Esophagus mucosa (tissue), 1 donor: ENCODE measurements around the gene PPP4R3B. TPM values are rescaled to one million over a fixed set of nuclear protein-coding genes. Genes with fewer than 3 reads are reported as not detected.
"Not testable (repeated sequence)": the region's sequence is repeated elsewhere in the genome, so short reads cannot be mapped to it uniquely, and the experiment has no call there.

Experiments
- ATAC-seq: fragments of 200-7000 bp; cut with Tn5 transposase; one replicate; pipeline ENCODE4 v1.9.1; 2020
- total RNA-seq: library from RNA; stranded (reverse); gene quantifications from one replicate; pipeline ENCODE4 v1.2.4, GENCODE V29; 2023
- donor health status: DM: yes; HTN: yes; CAD: no.

The PPP4R3B gene
- total RNA-seq, 1 donor from 2014 or later = 42.8 TPM

GRCh38 chr2:55595536-55595935 is 21.9 kb downstream of the PPP4R3B start:
- no peak for ATAC-seq

- no peak for ATAC-seq
Observed at GRCh38 chr2:55592130-55592529, 25.3 kb downstream of the PPP4R3B start.

- ATAC-seq = peak; percentile 94
Observed at GRCh38 chr2:55590810-55591440, 26.5 kb downstream of the PPP4R3B start.

- ATAC-seq = no peak
Observed at GRCh38 chr2:55585451-55586080, 31.9 kb downstream of the PPP4R3B start.

- ATAC-seq = no peak
Observed at GRCh38 chr2:55581874-55582547, 35.4 kb downstream of the PPP4R3B start.

GRCh38 chr2:55581435-55581834 is 36.0 kb downstream of the PPP4R3B start:
- no peak for ATAC-seq

GRCh38 chr2:55569002-55569401 is 48.4 kb downstream of the PPP4R3B start:
- not testable (repeated sequence) for ATAC-seq

- ATAC-seq = no peak
Observed at GRCh38 chr2:55567298-55567697, 50.1 kb downstream of the PPP4R3B start.

- ATAC-seq = no peak
Observed at GRCh38 chr2:55565613-55566012, 51.8 kb downstream of the PPP4R3B start.

GRCh38 chr2:55560855-55561254 is 56.6 kb downstream of the PPP4R3B start:
- no peak for ATAC-seq

- no peak for ATAC-seq
Observed at GRCh38 chr2:55556809-55557208, 60.6 kb downstream of the PPP4R3B start.

GRCh38 chr2:55555977-55556376 is 61.4 kb downstream of the PPP4R3B start:
- ATAC-seq = peak; percentile 55

- ATAC-seq = no peak
Observed at GRCh38 chr2:55553321-55553720, 64.1 kb downstream of the PPP4R3B start.

- no peak for ATAC-seq
Observed at GRCh38 chr2:55550368-55551102, 66.9 kb downstream of the PPP4R3B start.

GRCh38 chr2:55547679-55548078 is 69.7 kb downstream of the PPP4R3B start:
- ATAC-seq = not testable (repeated sequence)

GRCh38 chr2:55547001-55547400 is 70.4 kb downstream of the PPP4R3B start:
- no peak for ATAC-seq

GRCh38 chr2:55530539-55531081 is 86.8 kb downstream of the PPP4R3B start:
- no peak for ATAC-seq

- no peak for ATAC-seq
Observed at GRCh38 chr2:55526174-55526573, 91.2 kb downstream of the PPP4R3B start.

GRCh38 chr2:55524884-55525437 is 92.5 kb downstream of the PPP4R3B start:
- no peak for ATAC-seq

GRCh38 chr2:55519938-55520885 is 97.2 kb downstream of the PPP4R3B start:
- ATAC-seq = peak; percentile 14

- no peak for ATAC-seq
Observed at GRCh38 chr2:55518841-55519165, 98.6 kb downstream of the PPP4R3B start.
